ENCODE measurements around the gene TMEM51.

The TMEM51 gene

GRCh38 chr1:15212954-15213291 lies 59.4 kb downstream of the TMEM51 start:
- Histone ChIP-seq H3K27ac (ENCODE audit: low read depth, low read length) (no peak overlapping the region), H3K9me2 (replicated peaks; ENCODE audit: insufficient read depth, low read length) (no peaks in the 10 kb centered on the region)
- TF ChIP-seq EZH2phosphoT487 (conservative IDR thresholded peaks at IDR 0.05; ENCODE audit: low read length), result no peak
- TF ChIP-seq, protein P1, sequence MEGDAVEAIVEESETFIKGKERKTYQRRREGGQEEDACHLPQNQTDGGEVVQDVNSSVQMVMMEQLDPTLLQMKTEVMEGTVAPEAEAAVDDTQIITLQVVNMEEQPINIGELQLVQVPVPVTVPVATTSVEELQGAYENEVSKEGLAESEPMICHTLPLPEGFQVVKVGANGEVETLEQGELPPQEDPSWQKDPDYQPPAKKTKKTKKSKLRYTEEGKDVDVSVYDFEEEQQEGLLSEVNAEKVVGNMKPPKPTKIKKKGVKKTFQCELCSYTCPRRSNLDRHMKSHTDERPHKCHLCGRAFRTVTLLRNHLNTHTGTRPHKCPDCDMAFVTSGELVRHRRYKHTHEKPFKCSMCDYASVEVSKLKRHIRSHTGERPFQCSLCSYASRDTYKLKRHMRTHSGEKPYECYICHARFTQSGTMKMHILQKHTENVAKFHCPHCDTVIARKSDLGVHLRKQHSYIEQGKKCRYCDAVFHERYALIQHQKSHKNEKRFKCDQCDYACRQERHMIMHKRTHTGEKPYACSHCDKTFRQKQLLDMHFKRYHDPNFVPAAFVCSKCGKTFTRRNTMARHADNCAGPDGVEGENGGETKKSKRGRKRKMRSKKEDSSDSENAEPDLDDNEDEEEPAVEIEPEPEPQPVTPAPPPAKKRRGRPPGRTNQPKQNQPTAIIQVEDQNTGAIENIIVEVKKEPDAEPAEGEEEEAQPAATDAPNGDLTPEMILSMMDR (IDR thresholded peaks at IDR 0.05; ENCODE audit: insufficient read depth, low read length, poor library complexity, severe bottlenecking), result no peak

GRCh38 chr1:15213341-15213821 lies 59.8 kb downstream of the TMEM51 start:
- no peak overlapping the region for H3K4me2 ChIP-seq (ENCODE audit: low read depth, low read length, poor library complexity, severe bottlenecking)

More at GRCh38 chr1:15212954-15213291, 59.4 kb downstream of the TMEM51 start:
- Histone ChIP-seq H3K79me2 (ENCODE audit: insufficient read depth, low read length) (no peaks in the 10 kb centered on the region), H3K9ac (ENCODE audit: low read length) (no peak overlapping the region), H3K9me3 (ENCODE audit: insufficient read depth, low read length) (no peaks in the 10 kb centered on the region), H4K20me1 (ENCODE audit: low read depth, low read length) (no peaks in the 10 kb centered on the region), H3F3A (ENCODE audit: insufficient read depth) (no peaks in the 10 kb centered on the region), H3K27me3 (ENCODE audit: low read length) (no peaks in the 10 kb centered on the region), H3K4me2 (ENCODE audit: low read depth, low read length, poor library complexity, severe bottlenecking) (no peak overlapping the region), H2AFZ (ENCODE audit: low read depth, low read length, severe bottlenecking) (no peak overlapping the region), H3K36me3 (ENCODE audit: low read length) (no peaks in the 10 kb centered on the region), H3K4me3 (ENCODE audit: insufficient read depth, low read length, poor library complexity, severe bottlenecking) (no peak overlapping the region)

GRCh38 chr1:15214527-15214926 lies 61.0 kb downstream of the TMEM51 start:
- TF ChIP-seq, protein P1 (IDR thresholded peaks at IDR 0.05; ENCODE audit: insufficient read depth, low read length, poor library complexity, severe bottlenecking), result no peak
- no peak for TF ChIP-seq EZH2phosphoT487 (conservative IDR thresholded peaks at IDR 0.05; ENCODE audit: low read length)
- H3K36me3 ChIP-seq (ENCODE audit: low read length), result no peaks in the 10 kb centered on the region
- no peak overlapping the region for H3K4me2 ChIP-seq (ENCODE audit: low read depth, low read length, poor library complexity, severe bottlenecking)
- H3K27ac ChIP-seq (ENCODE audit: low read depth, low read length), result no peak overlapping the region
- H3K27me3 ChIP-seq (ENCODE audit: low read length), result no peaks in the 10 kb centered on the region
- H3F3A ChIP-seq (ENCODE audit: insufficient read depth), result no peaks in the 10 kb centered on the region
- H3K9me3 ChIP-seq (ENCODE audit: insufficient read depth, low read length), result no peaks in the 10 kb centered on the region
- H3K79me2 ChIP-seq (ENCODE audit: insufficient read depth, low read length), result no peaks in the 10 kb centered on the region
- no peak overlapping the region for H3K9ac ChIP-seq (ENCODE audit: low read length)
- H2AFZ ChIP-seq (ENCODE audit: low read depth, low read length, severe bottlenecking), result no peak overlapping the region
- no peaks in the 10 kb centered on the region for H4K20me1 ChIP-seq (ENCODE audit: low read depth, low read length)
- no peaks in the 10 kb centered on the region for H3K9me2 ChIP-seq (replicated peaks; ENCODE audit: insufficient read depth, low read length)
- H3K4me3 ChIP-seq (ENCODE audit: insufficient read depth, low read length, poor library complexity, severe bottlenecking), result no peak overlapping the region

More at GRCh38 chr1:15213341-15213821, 59.8 kb downstream of the TMEM51 start:
- Histone ChIP-seq H3K79me2 (ENCODE audit: insufficient read depth, low read length) (no peaks in the 10 kb centered on the region), H3K9me3 (ENCODE audit: insufficient read depth, low read length) (no peaks in the 10 kb centered on the region), H3F3A (ENCODE audit: insufficient read depth) (no peaks in the 10 kb centered on the region), H2AFZ (ENCODE audit: low read depth, low read length, severe bottlenecking) (no peak overlapping the region), H3K9ac (ENCODE audit: low read length) (no peak overlapping the region), H4K20me1 (ENCODE audit: low read depth, low read length) (no peaks in the 10 kb centered on the region), H3K9me2 (replicated peaks; ENCODE audit: insufficient read depth, low read length) (no peaks in the 10 kb centered on the region), H3K27me3 (ENCODE audit: low read length) (no peaks in the 10 kb centered on the region), H3K4me3 (ENCODE audit: insufficient read depth, low read length, poor library complexity, severe bottlenecking) (no peak overlapping the region), H3K36me3 (ENCODE audit: low read length) (no peaks in the 10 kb centered on the region), H3K27ac (ENCODE audit: low read depth, low read length) (no peak overlapping the region)
- TF ChIP-seq EZH2phosphoT487 (conservative IDR thresholded peaks at IDR 0.05; ENCODE audit: low read length), result no peak
- TF ChIP-seq, protein P1 (IDR thresholded peaks at IDR 0.05; ENCODE audit: insufficient read depth, low read length, poor library complexity, severe bottlenecking), result no peak
